Activated CD4-positive, alpha-beta memory T cell treated with anti-CD3 and anti-CD28 coated beads for 36 hours (primary cell): ENCODE measurements around the gene ARHGDIA. TPM values are rescaled to one million over a fixed set of nuclear protein-coding genes. Genes with fewer than 3 reads are reported as not detected.
"Not testable (repeated sequence)": the region's sequence is repeated elsewhere in the genome, so short reads cannot be mapped to it uniquely, and the experiment has no call there.

Experiments used
- CTCF ChIA-PET: fragments of 350-600 bp; sonication (Branson Sonifier 250); formaldehyde crosslinking; loops from one replicate; lab custom pipeline; 2021; ENCODE audit warnings: antibody characterized with exemption, inconsistent platforms; lab: Charles Lee
- POLR2A ChIA-PET: fragments of 350-600 bp; sonication (Branson Sonifier 250); formaldehyde crosslinking; loops from one replicate; lab custom pipeline; 2021; ENCODE audit warnings: antibody characterized with exemption; lab: Charles Lee
- DNase-seq: peaks from one replicate; pipeline ENCODE4 v3.0.0-alpha.2; 2020
- H3K27ac Mint-ChIP-seq: one replicate; pipeline ENCODE4 v1.8.0; 2021; ENCODE audit warnings: mixed read lengths
- H3K27me3 Mint-ChIP-seq: one replicate; pipeline ENCODE4 v1.8.0; 2021; ENCODE audit warnings: mixed read lengths
- H3K36me3 Mint-ChIP-seq: one replicate; pipeline ENCODE4 v1.8.0; 2021; ENCODE audit warnings: mixed read lengths
- H3K4me1 Mint-ChIP-seq: one replicate; pipeline ENCODE4 v1.8.0; 2021; ENCODE audit warnings: low read depth, mixed read lengths
- H3K4me3 Mint-ChIP-seq: one replicate; pipeline ENCODE4 v1.8.0; 2021; ENCODE audit warnings: mild to moderate bottlenecking, mixed read lengths
- H3K9me3 Mint-ChIP-seq: one replicate; pipeline ENCODE4 v1.8.0; 2021; ENCODE audit warnings: mixed read lengths
- intact Hi-C: fragments of 100-400 bp; cut with micrococcal nuclease; formaldehyde crosslinking; loops from one replicate; pipeline ENCODE4 v1.15.1; 2023
- total RNA-seq, 2 experiments: library from RNA; stranded (reverse); gene quantifications; one replicate each; pipeline ENCODE4 v1.2.3, GENCODE V29; 2021

The ARHGDIA gene
- total RNA-seq: 100 to 1,000 TPM; 526 to 531 TPM

DNA sequence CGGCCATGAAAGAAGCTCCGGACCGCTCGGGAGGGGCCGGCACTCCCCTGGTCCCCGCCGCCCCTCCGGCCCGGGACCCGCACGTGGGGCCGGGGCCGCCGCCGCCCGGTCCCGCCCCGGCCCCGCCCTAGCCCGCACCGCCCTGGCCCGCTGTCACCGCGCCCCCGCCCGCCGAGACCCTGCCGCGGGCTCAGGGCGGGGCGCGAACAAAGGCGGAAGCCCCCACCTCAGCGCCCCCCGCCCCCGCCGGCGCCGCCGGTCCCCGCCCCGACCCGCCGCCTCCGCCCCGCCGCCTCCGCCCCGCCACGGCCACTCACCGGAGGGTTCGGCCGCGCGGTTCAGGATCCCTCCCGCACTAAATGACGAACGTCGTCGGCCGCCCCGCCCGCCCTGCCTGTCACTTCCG is at the start of gene ARHGDIA:
TSS of gene ARHGDIA (minus strand) at position 357 of the 406 bp plus-strand sequence. CDS start 1,407 bp downstream, outside the sequence.
- Mint-ChIP-seq H3K36me3 (peaks cover 37% of the 10 kb centered on the region), H3K9me3 (no peaks in the 10 kb centered on the region), H3K27me3 (no peaks in the 10 kb centered on the region), H3K27ac (peak within 1 kb of the TSS; percentile 94), H3K4me1 (peaks cover 47% of the 10 kb centered on the region), H3K4me3 (peak within 1 kb of the TSS; percentile 88)
- no peak for DNase-seq
- CTCF ChIA-PET: interaction anchor here (1.6 kb wide), 2 partner anchors 10 to 57 kb away, joined by 5 to 8 read pairs; partner anchors contain the start of genes MAFG and P4HB
- POLR2A ChIA-PET: interaction anchor here (0.7 to 3.1 kb wide), 6 partner anchors 8 to 66 kb away, joined by 3 to 21 read pairs (median 8); partner anchors contain the start of genes ALYREF, ANAPC11, MCRIP1 and P4HB
- intact Hi-C loops: loop anchor here (1.0 to 5.0 kb wide), 7 partner anchors 11 to 226 kb away; partner anchors contain the start of genes ALYREF, ANAPC11, ASPSCR1 and FASN

DNA sequence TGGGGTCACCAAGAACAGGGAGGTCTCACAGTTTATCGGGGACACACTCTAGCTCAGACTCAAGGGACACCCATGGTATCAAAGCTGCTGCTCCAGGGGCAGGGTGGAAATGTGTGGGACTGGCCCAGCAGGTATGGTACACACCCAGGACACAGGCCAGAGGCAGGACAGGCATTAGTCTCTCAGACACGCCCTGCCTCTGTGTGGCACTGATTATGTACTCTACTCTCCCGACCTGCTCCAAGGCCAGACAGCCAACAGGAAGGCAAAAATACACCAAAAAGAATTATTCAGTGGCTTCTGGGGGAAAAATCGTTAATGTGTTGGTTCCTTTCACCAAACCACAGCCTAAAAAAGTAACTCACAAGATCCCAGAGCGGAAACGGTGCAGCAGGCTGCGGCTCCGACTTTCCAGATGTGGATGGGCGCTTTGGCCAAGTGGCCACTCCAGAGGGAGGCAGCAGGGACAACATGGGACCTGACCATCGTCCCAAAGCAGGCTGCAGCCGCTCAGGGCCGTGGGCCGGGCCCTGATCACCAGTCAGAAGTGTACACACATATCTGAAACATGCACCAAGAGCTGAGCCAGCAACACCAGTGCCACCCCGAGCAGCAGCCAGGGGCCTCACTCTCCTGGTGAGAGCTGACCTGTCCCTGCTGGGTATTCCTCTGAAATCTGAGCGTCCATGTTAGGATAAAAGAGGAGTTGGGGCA is 47.9 kb upstream of the ARHGDIA start:
- POLR2A ChIA-PET: no interaction called here
- Mint-ChIP-seq H3K27me3 (no peaks in the 10 kb centered on the region), H3K36me3 (peaks cover 24% of the 10 kb centered on the region), H3K27ac (no peak overlapping the region), H3K9me3 (no peaks in the 10 kb centered on the region), H3K4me3 (no peak overlapping the region), H3K4me1 (peaks cover 24% of the 10 kb centered on the region)
- no peak for DNase-seq
- intact Hi-C loops: loop anchor here (1.0 kb wide), 1 partner anchor 58 kb away; the partner anchor contains the start of gene ASPSCR1
- CTCF ChIA-PET: interaction anchor here (0.5 kb wide), 1 partner anchor 40 kb away, joined by 3 read pairs; no protein-coding TSS in a partner anchor

DNA sequence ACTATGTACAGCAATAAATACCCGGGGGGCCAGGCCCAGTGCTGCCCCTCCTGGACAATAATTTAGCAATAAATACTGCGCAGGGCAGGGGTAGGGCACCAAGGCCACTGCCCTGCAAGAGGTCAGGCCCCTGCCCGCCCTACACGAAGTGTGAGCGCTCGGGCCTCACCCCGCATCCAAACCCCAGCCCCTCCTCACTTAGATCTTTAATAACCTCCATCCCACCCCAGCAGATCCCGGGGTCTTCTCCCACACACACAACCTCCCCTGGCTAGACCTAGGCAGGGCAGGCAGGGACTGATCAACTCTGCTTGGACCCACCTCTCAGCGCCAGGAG is 47.2 kb upstream of the ARHGDIA start:
- intact Hi-C loops, DNase-seq, POLR2A ChIA-PET, H3K9me3 Mint-ChIP-seq, H3K27me3 Mint-ChIP-seq, CTCF ChIA-PET: not testable (repeated sequence)
- H3K27ac Mint-ChIP-seq: peak overlapping the region; percentile 75
- H3K4me1 Mint-ChIP-seq: peaks cover 24% of the 10 kb centered on the region
- H3K4me3 Mint-ChIP-seq: peak overlapping the region; percentile 85
- H3K36me3 Mint-ChIP-seq: peaks cover 25% of the 10 kb centered on the region

DNA sequence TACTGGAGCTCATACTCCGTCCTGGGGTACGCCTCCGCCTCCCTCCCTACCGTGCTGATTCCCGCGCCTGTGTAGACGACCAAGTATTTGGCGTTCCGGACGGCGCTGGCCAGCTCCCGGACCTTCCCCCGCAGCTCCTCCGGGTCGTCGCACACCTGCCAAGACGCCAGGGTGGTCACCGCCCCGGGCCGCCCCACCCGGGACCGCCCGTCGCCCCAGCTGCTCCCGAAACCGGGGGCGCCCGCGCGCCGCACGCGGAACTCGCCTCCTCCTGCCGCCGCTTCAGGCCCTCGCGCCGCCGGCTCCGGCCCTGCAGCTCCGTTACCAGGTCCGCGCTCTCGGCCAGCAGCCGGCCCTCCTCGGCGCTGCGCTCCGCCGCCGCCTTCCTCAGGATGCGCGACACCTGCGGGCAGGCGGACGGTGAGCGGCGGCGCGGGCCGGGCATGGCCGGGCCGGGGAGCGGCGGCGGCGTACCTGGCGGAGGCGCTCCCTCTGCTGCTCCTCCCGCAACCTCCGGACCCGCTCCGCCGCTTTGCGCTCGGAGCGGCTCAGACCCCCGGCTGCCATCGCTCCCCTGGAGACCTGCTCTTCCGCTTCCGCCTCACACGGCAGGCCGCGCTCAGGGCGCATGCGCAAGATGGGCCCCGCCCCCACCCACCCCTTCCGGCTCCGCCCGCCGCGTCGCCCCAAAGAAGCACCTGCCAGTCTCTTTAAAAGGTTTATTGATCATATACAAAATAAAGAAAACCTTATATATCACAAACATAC is 46.6 kb upstream of the ARHGDIA start, which contains the start of gene SIRT7:
TSS of gene SIRT7 (minus strand) at position 612 of the 768 bp plus-strand sequence. CDS start at position 567, 45 bp downstream.
- H3K4me3 Mint-ChIP-seq: peak within 1 kb of the TSS; percentile 85
- intact Hi-C loops: no loop called here
- DNase-seq: peak; percentile 90
- POLR2A ChIA-PET: interaction anchor here (0.9 to 1.5 kb wide), 5 partner anchors 8 to 113 kb away, joined by 3 to 7 read pairs (median 3); no protein-coding TSS in a partner anchor
- peaks cover 24% of the 10 kb centered on the region for H3K4me1 Mint-ChIP-seq
- H3K27ac Mint-ChIP-seq: peak within 1 kb of the TSS; percentile 75
- CTCF ChIA-PET: interaction anchor here (0.6 to 1.9 kb wide), 5 partner anchors 8 to 103 kb away, joined by 3 to 8 read pairs (median 7); partner anchors contain the start of gene MAFG
- no peaks in the 10 kb centered on the region for H3K9me3 Mint-ChIP-seq
- no peaks in the 10 kb centered on the region for H3K27me3 Mint-ChIP-seq
- peaks cover 31% of the 10 kb centered on the region for H3K36me3 Mint-ChIP-seq

DNA sequence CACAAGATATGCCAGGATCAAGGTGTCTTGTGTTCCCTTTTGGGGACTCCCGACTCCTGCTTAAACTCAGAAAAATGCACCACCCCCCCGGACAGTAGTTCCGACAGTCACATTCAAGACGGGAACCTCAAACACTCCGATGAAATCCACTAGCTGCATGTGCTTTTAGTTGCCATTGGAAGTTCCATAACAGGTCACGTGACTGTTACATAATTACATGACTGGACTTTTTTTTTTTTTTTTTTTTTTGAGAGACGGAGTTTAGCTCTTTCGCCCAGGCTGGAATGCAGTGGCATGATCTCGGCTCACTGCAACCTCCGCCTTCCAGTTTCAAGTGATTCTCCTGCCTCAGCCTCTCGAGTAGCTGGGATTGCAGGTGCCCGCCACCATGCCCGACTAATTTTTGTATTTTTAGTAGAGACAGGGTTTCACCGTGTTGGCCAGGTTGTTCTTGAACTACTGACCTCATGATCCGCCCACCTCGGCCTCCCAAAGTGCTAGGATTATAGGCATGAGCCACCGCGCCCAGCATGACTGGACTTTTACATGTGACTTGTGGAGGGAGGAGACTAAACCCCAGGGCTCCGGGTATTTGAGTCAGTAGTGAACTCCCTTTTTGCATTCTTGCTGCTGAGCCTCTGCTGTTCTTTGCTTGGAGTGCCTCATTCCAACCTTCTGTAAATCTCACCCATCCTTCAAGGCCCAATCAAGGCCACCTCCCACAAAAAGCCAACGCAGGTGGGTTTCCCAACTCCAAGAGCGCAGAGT is 45.3 kb upstream of the ARHGDIA start:
- POLR2A ChIA-PET: interaction anchor here (0.9 to 1.5 kb wide), 4 partner anchors 8 to 114 kb away, joined by 3 to 7 read pairs (median 3); no protein-coding TSS in a partner anchor
- CTCF ChIA-PET: interaction anchor here (1.5 to 1.9 kb wide), 3 partner anchors 43 to 104 kb away, joined by 4 to 8 read pairs (median 7); no protein-coding TSS in a partner anchor
- DNase-seq: peak; percentile 48
- Mint-ChIP-seq H3K4me1 (peaks cover 24% of the 10 kb centered on the region), H3K27me3 (no peaks in the 10 kb centered on the region), H3K27ac (peak overlapping the region; percentile 54), H3K9me3 (no peaks in the 10 kb centered on the region), H3K4me3 (peak overlapping the region; percentile 85), H3K36me3 (peaks cover 30% of the 10 kb centered on the region)
- intact Hi-C loops: no loop called here

DNA sequence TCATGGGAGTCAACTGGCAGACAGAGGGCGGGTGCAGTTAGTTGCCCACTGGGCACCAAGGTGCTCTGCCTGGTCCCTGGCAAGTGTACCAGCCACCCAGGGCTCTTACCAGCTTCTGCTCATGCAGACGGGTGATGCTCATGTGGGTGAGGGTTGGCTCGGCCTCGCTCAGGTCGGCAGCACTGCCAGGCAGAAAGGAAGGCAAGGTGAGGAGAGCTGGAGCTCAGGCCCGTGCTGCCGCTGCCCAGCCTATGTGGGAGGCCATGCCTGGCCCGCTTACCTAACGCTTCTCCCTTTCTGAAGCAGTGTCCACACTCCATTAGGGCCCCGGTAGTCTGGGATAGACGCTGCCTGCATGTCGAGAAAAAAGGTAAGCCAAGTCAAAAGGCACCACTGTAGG is 44.2 kb upstream of the ARHGDIA start:
- Mint-ChIP-seq H3K4me1 (peaks cover 24% of the 10 kb centered on the region), H3K4me3 (no peak overlapping the region), H3K27ac (no peak overlapping the region), H3K27me3 (no peaks in the 10 kb centered on the region), H3K36me3 (peaks cover 26% of the 10 kb centered on the region), H3K9me3 (no peaks in the 10 kb centered on the region)
- DNase-seq: no peak
- intact Hi-C loops: no loop called here
- ChIA-PET CTCF (no interaction called here), POLR2A (no interaction called here)

DNA sequence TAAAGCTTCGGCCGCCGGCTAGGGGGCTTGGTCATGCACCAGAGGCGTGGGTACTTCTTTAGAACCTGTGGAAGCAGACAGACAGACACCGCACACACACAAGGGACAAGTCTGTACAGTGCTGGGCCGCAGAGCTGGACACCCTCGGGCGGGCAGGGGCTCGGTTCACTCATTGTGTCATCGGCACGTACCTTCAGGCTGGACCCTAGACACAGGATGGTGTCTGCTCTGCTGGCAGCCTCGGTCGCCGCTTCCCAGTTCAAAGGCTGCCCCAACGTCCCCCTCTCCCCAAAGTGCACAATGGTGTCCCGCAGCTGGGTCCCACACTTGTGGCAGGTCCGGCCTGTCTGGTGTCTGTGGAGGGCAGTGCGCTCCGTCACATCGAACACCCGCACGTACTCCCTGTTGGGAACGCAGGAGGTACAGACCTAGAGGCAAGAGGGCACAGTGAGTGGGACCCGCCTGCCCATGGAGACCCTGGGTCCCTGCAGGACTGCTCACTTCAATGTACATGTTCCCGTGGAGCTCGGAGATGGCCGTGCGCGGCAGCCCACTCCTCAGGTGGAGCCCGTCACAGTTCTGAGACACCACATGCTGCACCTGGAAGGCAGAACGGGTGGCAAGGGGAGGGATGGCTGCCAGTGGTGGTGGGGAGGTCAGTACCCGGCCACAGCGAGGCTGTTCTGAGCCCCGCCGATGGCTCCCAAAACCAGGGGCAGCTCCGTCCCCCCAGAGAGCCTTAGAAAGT is 43.1 kb upstream of the ARHGDIA start:
- H3K4me1 Mint-ChIP-seq: peaks cover 26% of the 10 kb centered on the region
- H3K9me3 Mint-ChIP-seq: no peaks in the 10 kb centered on the region
- intact Hi-C loops: loop anchor here (5.0 kb wide), 2 partner anchors 42 to 48 kb away; partner anchors contain the start of genes ARHGDIA and NOTUM
- ChIA-PET POLR2A (no interaction called here), CTCF (no interaction called here)
- H3K4me3 Mint-ChIP-seq: no peak overlapping the region
- no peak for DNase-seq
- H3K27me3 Mint-ChIP-seq: no peaks in the 10 kb centered on the region
- H3K27ac Mint-ChIP-seq: no peak overlapping the region
- H3K36me3 Mint-ChIP-seq: peaks cover 26% of the 10 kb centered on the region

DNA sequence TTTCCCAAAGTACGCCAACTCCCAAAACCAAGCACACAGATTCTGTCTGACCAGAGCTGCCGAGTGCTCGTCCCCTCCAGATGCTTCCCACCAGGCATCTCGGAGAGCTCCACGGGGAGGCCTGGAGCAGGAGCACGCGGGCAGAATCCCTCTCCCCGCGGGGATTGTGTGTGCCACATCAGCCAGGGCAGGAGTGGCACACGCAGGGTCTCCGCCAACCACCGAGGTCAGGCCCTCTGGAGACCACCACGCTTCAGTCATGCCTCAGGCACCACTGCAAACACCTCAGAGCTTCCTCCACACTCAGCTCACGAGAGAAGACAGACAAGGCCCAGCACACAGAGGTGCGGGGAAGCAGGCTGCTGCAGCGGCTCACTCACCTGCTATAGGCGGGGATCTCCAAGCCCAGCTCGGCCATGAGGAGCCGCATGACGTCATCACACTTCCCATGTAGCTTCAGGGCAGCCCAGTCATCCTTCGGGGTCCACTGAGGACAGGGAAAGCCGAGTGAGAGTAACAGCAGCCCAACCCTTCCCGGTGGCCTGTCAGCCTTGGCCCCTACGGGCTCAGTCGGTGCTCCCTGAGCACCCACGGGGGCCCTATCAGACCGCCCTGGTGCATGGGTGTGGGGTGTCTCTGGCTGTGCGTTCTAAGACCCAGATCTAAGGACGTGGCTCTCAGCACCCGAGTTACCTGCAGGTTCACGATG is 42.4 kb upstream of the ARHGDIA start:
- DNase-seq: no peak
- intact Hi-C loops: loop anchor here (5.0 kb wide), 2 partner anchors 41 to 49 kb away; partner anchors contain the start of genes ARHGDIA and NOTUM
- ChIA-PET CTCF (interaction anchor here (0.6 to 0.7 kb wide), 2 partner anchors 22 to 106 kb away, joined by 3 to 4 read pairs; partner anchors contain the start of gene ANAPC11), POLR2A (no interaction called here)
- Mint-ChIP-seq H3K9me3 (no peaks in the 10 kb centered on the region), H3K27ac (no peak overlapping the region), H3K4me1 (peaks cover 24% of the 10 kb centered on the region), H3K36me3 (peaks cover 27% of the 10 kb centered on the region), H3K4me3 (no peak overlapping the region), H3K27me3 (no peaks in the 10 kb centered on the region)

DNA sequence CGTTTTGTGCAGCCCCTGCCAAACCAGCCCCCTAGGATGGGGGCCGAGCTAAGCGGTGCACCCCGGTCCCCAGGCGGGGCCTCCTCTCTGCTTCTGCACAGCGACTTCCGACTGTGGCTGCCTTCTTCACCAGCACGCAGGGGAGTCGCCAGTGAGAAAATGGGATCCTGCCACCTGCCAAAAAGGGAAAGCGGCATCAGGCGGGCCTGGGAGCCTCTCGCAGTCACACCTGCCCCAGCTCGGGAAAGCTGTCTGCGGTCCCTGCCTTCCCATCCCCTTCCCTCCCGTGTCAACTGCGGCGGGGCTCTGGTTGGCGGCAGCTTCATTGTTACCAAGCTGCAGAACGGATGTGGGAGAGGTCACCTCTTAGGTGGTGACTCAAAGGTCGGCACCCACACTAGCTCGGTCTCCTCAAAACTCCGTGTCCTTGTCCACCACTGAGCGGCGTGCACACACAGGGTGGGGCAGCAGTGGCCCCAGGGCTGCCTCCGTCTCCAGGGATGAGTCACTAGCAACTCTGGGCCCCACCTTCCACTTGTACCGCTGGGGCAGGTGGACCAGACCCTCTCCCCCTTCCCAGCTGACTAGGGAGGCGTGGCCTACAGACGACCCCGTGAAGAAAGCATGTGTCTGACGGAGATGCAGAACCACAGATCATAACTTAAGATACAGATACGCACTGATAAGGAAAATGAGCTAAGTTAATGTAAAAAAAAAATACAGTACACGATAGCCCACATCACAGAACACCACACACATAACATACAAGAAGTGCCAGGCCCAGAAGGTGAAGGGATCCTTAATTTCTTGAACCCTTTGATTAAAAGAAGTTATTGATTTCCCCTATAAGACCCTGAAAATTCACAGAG is 41.5 kb upstream of the ARHGDIA start:
- no peaks in the 10 kb centered on the region for H3K9me3 Mint-ChIP-seq
- peaks cover 19% of the 10 kb centered on the region for H3K4me1 Mint-ChIP-seq
- H3K4me3 Mint-ChIP-seq: no peak overlapping the region
- peaks cover 29% of the 10 kb centered on the region for H3K36me3 Mint-ChIP-seq
- no peak overlapping the region for H3K27ac Mint-ChIP-seq
- no peaks in the 10 kb centered on the region for H3K27me3 Mint-ChIP-seq
- no peak for DNase-seq
- intact Hi-C loops: loop anchor here (5.0 kb wide), 2 partner anchors 40 to 50 kb away; partner anchors contain the start of genes ARHGDIA and NOTUM
- POLR2A ChIA-PET: no interaction called here
- CTCF ChIA-PET: interaction anchor here (0.6 to 0.7 kb wide), 2 partner anchors 21 to 107 kb away, joined by 3 to 4 read pairs; partner anchors contain the start of gene ANAPC11
